ENCODE results near the gene PRKD2. TPM values are rescaled to one million over a fixed set of nuclear protein-coding genes. Genes with fewer than 3 reads are reported as not detected.

Gene PRKD2
- total and polyA plus RNA-seq, 2 of the 8 experiments (the other 6 are each of a cell fraction or from before 2014, with no cell fraction given): 24.4 to 63.8 TPM

- peaks cover 0 to 3% (median 0%) of the 10 kb centered on the region in 4 experiments; a peak in 4 of 7 replicates for H3K4me1 ChIP-seq (replicated peaks in 1 of 4; ENCODE audit: control insufficient read depth in 3 of 4, insufficient read depth in 4 of 4, low read length in 3 of 4)
- H3K9ac ChIP-seq (replicated peaks in 1 of 4; ENCODE audit: extremely low read depth in 1 of 4, low read depth in 3 of 4, low read length in 3 of 4): no peak overlapping the region
- H3K23me2 ChIP-seq (ENCODE audit: low read depth, low read length): no peaks in the 10 kb centered on the region
- CTCF ChIA-PET (ENCODE audit: partially characterized antibody): interaction anchor here (0.6 to 15.8 kb wide), 4 partner anchors 11 to 218 kb away, joined by 3 to 188 read pairs (median 5); no protein-coding TSS in a partner anchor
- H2BK15ac ChIP-seq (ENCODE audit: low read length): no peak overlapping the region
- H3K36me3 ChIP-seq (ENCODE audit: control insufficient read depth in 2 of 4, insufficient read depth in 4 of 4, low read length in 3 of 4): peaks cover 30 to 78% (median 65%) of the 10 kb centered on the region in 4 experiments
- H3K79me2 ChIP-seq (ENCODE audit: control insufficient read depth in 1 of 2, insufficient read depth in 2 of 2, low read length in 2 of 2): peaks cover 0 to 6% of the 10 kb centered on the region in 2 experiments; a peak in 1 of 4 replicates
- peaks cover 5% of the 10 kb centered on the region; the same call in 1 of the 2 replicates for H3K79me1 ChIP-seq (ENCODE audit: low read depth, low read length)
- H3K23ac ChIP-seq (ENCODE audit: insufficient read length): no peak overlapping the region
- H2AFZ ChIP-seq (ENCODE audit: low read length): no peak overlapping the region
- H4K8ac ChIP-seq (ENCODE audit: extremely low read depth, insufficient read depth, low read length): no peak overlapping the region
- H2AK5ac ChIP-seq (ENCODE audit: low read depth, low read length): no peak overlapping the region
- DNase-seq (ENCODE audit: low read depth in 1 of 2, low spot score in 2 of 2) (no peak), FAIRE-seq (no peak)
- H3K27me3 ChIP-seq (replicated peaks in 1 of 4; ENCODE audit: control insufficient read depth in 3 of 4, extremely low read depth in 1 of 4, insufficient read depth in 3 of 4, low read length in 3 of 4): no peaks in the 10 kb centered on the region
- no peak overlapping the region for H4K91ac ChIP-seq (replicated peaks; ENCODE audit: insufficient read length, low read length)
- WGBS, 2 experiments (ENCODE audit: extremely low coverage in 1 of 2, insufficient coverage in 1 of 2, insufficient read length in 1 of 2, insufficient replicate concordance in 2 of 2, low coverage in 1 of 2, low lambda C conversion rate in 2 of 2, missing lambda C conversion rate in 1 of 2): 95% methylated on average over 18 of the region's 20 CpGs; no CpG with 5 or more reads in 1 of the 2 experiments
- no peak overlapping the region for H4K5ac ChIP-seq (ENCODE audit: insufficient read length, low read depth, low read length)
- no peak overlapping the region for H2BK20ac ChIP-seq (ENCODE audit: low read length)
- no peak overlapping the region for H2BK5ac ChIP-seq (ENCODE audit: low read depth, low read length)
- H3K4ac ChIP-seq (replicated peaks; ENCODE audit: insufficient read length, low read depth, low read length): no peak overlapping the region
- H4K20me1 ChIP-seq (replicated peaks in 1 of 2; ENCODE audit: control insufficient read depth in 1 of 2, insufficient read depth in 2 of 2, low read length in 2 of 2): peaks cover 17 to 42% of the 10 kb centered on the region in 2 experiments
- H2BK120ac ChIP-seq (replicated peaks; ENCODE audit: low read depth, low read length): no peak overlapping the region
- no peak overlapping the region for H3K4me3 ChIP-seq (ENCODE audit: extremely low read depth in 1 of 4, insufficient read depth in 2 of 4, low read depth in 3 of 4, low read length in 4 of 4)
- H3K18ac ChIP-seq (ENCODE audit: extremely low read depth, low read length): no peak overlapping the region
- no peak overlapping the region for H3K27ac ChIP-seq (ENCODE audit: low read depth, low read length)
- H2BK12ac ChIP-seq (ENCODE audit: low read depth, low read length): no peak overlapping the region
- no peaks in the 10 kb centered on the region for H3K9me3 ChIP-seq (ENCODE audit: insufficient read depth in 2 of 2, low read depth in 1 of 2, low read length in 1 of 2)
- POLR2A ChIA-PET (ENCODE audit: partially characterized antibody): interaction anchor here (1.1 to 1.8 kb wide), 2 partner anchors 24 to 29 kb away, joined by 4 read pairs; no protein-coding TSS in a partner anchor
- H3K56ac ChIP-seq (replicated peaks; ENCODE audit: insufficient read length, low read depth, low read length): no peak overlapping the region
- H3K4me2 ChIP-seq (ENCODE audit: insufficient read depth in 1 of 2, low read depth in 2 of 2, low read length in 2 of 2): no peak overlapping the region
- H3K14ac ChIP-seq (ENCODE audit: insufficient read length): no peak overlapping the region
- no peak for TF ChIP-seq YY1 (IDR thresholded peaks at IDR 0.05; ENCODE audit: low read depth, low read length)
These were observed 7.6 kb upstream of the PRKD2 start for GRCh38 chr19:46724468-46724867.

All from H1 (cell line).